Mucosa of descending colon (tissue), 3 donors: ENCODE results near the gene ADAMTS17. TPM values are rescaled to one million over a fixed set of nuclear protein-coding genes. Genes with fewer than 3 reads are reported as not detected.

ENCODE experiments used
- ATAC-seq: fragments of 200-7000 bp; cut with Tn5 transposase; one replicate; pipeline ENCODE4 v1.9.1; 2020; ENCODE audit warnings: mild to moderate bottlenecking, moderate library complexity
- DNase-seq, 3 donors: peaks; one replicate each; pipeline ENCODE4 v3.0.0-alpha.2; 2020
- H3K36me3 ChIP-seq: fragments of 200-600 bp; one replicate; pipeline ENCODE4 v1.8.0; 2021; ENCODE audit warnings: low read depth, mild to moderate bottlenecking
- H3K4me1 ChIP-seq: fragments of 200-600 bp; one replicate; pipeline ENCODE4 v1.8.0; 2021; ENCODE audit warnings: low read depth, mild to moderate bottlenecking
- H3K4me3 ChIP-seq: fragments of 200-600 bp; one replicate; pipeline ENCODE4 v1.8.0; 2021; ENCODE audit warnings: mild to moderate bottlenecking
- H3K9me3 ChIP-seq: fragments of 200-600 bp; one replicate; pipeline ENCODE4 v1.8.0; 2021; ENCODE audit warnings: mild to moderate bottlenecking
- intact Hi-C, 2 donors: fragments of 100-400 bp; cut with DNase I in 1 of 2; cut with micrococcal nuclease in 1 of 2; formaldehyde crosslinking; loops; one replicate each; pipeline versions ENCODE4 v1.11.0 to v1.11.1; 2022; cut with DNase I, micrococcal nuclease
- total RNA-seq, 3 donors: library from RNA; stranded (reverse); fragmentation: NEBNext Ultra II Directional in 2 of 3; extraction: Animal tissue kit (Norgen Biotek cat#: 25700) in 2 of 3; gene quantifications; one replicate each; pipeline versions ENCODE4 v1.2.1 to v1.2.4, GENCODE V29; 2021 to 2023
- TF ChIP-seq, protein P1 (sequence below): fragments of 200-600 bp; IDR thresholded peaks from one replicate; pipeline ENCODE4 v1.8.0; 2022; ENCODE audit warnings: antibody characterized with exemption, mild to moderate bottlenecking
- donor health status: DM: no; HTN: no; CAD: no; lungs with moderate emphysema.
- donor health status: DM: no; HTN: no; CAD: no.
- donor health status: DM: no; HTN: yes; CAD: no.

ADAMTS17 gene
- total RNA-seq, 3 donors from 2014 or later: 5.2 to 13.8 (median 6.3) TPM

DNA sequence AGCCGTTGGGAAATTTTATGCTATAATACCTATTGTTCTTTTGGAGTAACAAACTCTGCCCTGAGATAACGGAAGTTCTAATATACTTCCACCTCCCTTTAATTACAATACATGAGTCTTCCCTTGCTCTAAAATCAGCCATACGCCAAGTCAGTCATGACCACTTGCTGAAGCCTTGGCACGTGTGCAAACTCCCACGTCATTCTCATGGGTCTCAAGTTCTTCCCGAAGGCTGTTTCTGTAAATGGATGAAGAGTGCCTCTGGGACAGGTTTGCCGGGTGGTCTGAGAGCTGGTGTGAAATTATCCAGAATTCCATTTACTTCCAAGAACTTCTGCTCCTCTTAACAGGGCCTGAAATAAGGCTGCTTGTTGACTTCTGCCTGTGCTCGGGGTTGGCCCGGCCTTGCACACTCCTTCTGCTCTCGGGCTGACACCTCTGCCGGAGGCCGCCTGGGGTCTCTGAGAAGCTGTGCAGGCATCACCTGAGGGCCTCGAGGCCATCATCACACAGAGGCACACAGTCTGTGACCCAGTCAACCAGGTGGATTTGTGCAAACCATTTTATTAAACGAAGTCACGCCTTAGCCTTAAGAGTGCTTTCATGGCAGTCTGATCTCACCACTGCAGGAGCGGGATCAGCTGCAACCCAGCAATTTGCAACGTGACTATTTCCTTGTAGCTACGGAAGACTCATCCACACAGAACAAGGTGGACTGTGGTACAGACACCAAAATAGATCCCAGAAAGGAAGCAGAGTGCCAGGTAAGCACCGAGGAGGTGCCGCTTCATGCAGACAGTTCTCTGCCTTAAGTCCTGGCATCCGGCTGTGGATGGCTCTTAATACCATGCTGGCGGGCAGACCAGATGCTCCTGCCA is 120.1 kb downstream of the ADAMTS17 start:
- ATAC-seq: no peak
- intact Hi-C loops: no loop called here
- no peak for DNase-seq
- Histone ChIP-seq H3K4me3 (no peak overlapping the region), H3K9me3 (no peaks in the 10 kb centered on the region), H3K36me3 (no peaks in the 10 kb centered on the region), H3K4me1 (no peaks in the 10 kb centered on the region)
- TF ChIP-seq, protein P1, sequence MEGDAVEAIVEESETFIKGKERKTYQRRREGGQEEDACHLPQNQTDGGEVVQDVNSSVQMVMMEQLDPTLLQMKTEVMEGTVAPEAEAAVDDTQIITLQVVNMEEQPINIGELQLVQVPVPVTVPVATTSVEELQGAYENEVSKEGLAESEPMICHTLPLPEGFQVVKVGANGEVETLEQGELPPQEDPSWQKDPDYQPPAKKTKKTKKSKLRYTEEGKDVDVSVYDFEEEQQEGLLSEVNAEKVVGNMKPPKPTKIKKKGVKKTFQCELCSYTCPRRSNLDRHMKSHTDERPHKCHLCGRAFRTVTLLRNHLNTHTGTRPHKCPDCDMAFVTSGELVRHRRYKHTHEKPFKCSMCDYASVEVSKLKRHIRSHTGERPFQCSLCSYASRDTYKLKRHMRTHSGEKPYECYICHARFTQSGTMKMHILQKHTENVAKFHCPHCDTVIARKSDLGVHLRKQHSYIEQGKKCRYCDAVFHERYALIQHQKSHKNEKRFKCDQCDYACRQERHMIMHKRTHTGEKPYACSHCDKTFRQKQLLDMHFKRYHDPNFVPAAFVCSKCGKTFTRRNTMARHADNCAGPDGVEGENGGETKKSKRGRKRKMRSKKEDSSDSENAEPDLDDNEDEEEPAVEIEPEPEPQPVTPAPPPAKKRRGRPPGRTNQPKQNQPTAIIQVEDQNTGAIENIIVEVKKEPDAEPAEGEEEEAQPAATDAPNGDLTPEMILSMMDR: no peak

DNA sequence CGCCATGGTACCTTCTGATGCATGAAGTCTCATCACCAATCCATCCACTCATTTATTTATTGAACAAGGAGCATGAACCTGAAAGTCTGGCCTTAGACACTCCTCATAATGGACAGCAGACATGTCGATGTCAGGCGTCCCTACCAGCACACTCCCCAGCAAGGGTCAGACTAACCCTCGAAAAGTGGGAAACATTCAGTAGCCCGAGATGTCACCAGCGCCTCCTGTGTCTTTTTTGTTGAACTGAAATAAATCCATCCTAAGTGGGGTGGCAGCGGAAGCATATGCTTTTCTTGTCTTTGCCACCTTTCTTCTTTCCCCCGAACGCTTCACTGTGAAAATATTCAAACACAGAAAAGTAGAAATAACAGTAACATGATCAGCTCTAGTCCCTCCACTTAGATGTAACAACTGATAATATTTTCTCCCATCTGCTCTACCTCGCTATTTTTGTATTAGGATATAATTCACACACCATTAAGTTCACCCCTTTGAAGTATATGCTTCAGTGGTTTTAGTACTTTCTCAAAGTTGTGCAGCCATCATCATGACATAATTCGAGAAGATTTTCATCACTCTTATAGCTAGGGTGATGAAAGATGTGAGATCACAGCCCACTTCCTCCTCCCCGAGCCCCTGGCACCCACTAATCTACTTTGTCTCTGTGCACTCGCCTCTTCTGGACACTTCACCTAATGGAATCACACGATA is 121.6 kb downstream of the ADAMTS17 start:
- TF ChIP-seq, protein P1: no peak
- Histone ChIP-seq H3K4me3 (no peak overlapping the region), H3K9me3 (no peaks in the 10 kb centered on the region), H3K4me1 (no peaks in the 10 kb centered on the region), H3K36me3 (no peaks in the 10 kb centered on the region)
- no peak for ATAC-seq
- intact Hi-C loops: no loop called here
- DNase-seq: no peak

DNA sequence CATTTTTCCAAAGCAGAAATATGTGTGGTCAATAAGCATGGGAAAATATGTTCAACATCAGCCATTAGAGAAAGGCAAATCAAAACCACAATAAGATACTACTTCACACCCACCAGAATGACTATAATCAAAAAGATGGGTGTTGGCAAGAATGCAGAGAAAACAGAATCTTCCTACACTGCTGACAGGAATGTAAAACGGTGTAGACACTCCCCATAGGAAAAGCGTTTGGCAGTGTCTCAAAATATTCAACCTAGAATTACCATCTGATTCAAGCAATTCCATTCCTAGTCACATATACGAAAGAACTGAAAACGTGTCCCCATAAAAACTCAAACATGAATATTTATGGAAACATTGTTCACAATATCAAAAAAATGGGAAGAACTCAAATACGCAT is 123.3 kb downstream of the ADAMTS17 start:
- TF ChIP-seq, protein P1: no peak
- Histone ChIP-seq H3K9me3 (no peaks in the 10 kb centered on the region), H3K4me1 (no peaks in the 10 kb centered on the region), H3K4me3 (no peak overlapping the region), H3K36me3 (no peaks in the 10 kb centered on the region)
- ATAC-seq (no peak), DNase-seq (no peak)
- intact Hi-C loops: no loop called here

DNA sequence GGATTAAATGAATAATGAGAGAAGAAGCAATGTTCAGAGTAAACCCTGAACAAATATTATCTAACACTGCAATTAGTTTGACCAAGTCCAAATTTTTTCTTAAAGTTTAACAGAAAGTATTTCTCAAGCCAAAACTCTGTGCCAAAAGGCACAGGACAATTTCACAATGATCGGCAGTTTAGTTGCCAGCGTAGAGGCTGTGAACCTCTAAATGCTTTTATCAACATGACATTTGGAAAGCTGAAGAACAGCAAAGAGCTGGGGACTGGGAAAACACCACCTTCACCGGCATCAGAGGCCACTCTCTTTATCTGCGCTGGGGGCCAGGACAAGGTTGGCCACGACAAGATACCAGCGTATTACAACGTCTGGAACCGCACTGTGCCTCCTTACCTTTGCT is 125.6 kb downstream of the ADAMTS17 start:
- intact Hi-C loops: no loop called here
- Histone ChIP-seq H3K4me1 (peaks cover 11% of the 10 kb centered on the region), H3K9me3 (no peaks in the 10 kb centered on the region), H3K36me3 (no peaks in the 10 kb centered on the region), H3K4me3 (no peak overlapping the region)
- DNase-seq (no peak), ATAC-seq (no peak)
- TF ChIP-seq, protein P1: no peak

DNA sequence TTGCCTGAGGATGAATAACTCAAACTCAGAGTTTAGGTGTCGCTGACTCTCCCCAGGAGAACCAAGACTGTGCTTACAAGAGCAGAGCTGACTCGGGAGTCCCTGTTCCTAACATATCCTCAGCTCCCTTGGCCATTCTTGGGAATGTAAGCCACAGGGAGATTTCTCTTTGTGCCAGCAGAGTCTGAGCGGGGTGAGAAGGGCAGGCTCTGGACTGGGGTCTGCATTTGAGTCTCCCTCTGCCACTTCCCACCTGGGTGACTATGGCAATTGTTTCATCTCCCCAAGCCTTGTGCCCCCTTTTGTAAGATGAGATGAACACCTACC is 126.0 kb downstream of the ADAMTS17 start:
- TF ChIP-seq, protein P1: no peak
- H3K4me1 ChIP-seq: peaks cover 11% of the 10 kb centered on the region
- no peak overlapping the region for H3K4me3 ChIP-seq
- no peaks in the 10 kb centered on the region for H3K9me3 ChIP-seq
- no peak for ATAC-seq
- H3K36me3 ChIP-seq: no peaks in the 10 kb centered on the region
- intact Hi-C loops: no loop called here
- no peak for DNase-seq
